A673 (cell line): ENCODE results near the gene HP. TPM values are rescaled to one million over a fixed set of nuclear protein-coding genes. Genes with fewer than 3 reads are reported as not detected.

ENCODE experiments used
- BruUV-seq: library from RNA; stranded (reverse); fragments of 400-500 nt; replicated peaks from 2 replicates; lab custom pipeline; 2021; lab: Mats Ljungman, UMichigan
- CTCF ChIA-PET: fragments of 300-600 bp; sonication (Branson Sonifier 250); formaldehyde crosslinking; loops from one replicate; lab custom pipeline; 2022; ENCODE audit warnings: antibody characterized with exemption; lab: Charles Lee
- POLR2A ChIA-PET: fragments of 300-600 bp; sonication (Branson Sonifier 250); formaldehyde crosslinking; loops from one replicate; lab custom pipeline; 2022; ENCODE audit warnings: antibody characterized with exemption; ENCODE audit not compliant: low non-redundant PET; lab: Charles Lee
- DNase-seq: peaks from one replicate; pipeline ENCODE4 v3.0.0-alpha.2; 2015; ENCODE audit warnings: low spot score
- H3K27ac ChIP-seq: fragments of 200-600 bp; sonication (generic); 2 replicates; pipeline ENCODE4 v1.5.1; 2016; ENCODE audit warnings: mixed run types, low read depth, mild to moderate bottlenecking, mixed read lengths, antibody characterized with exemption, low read length; ENCODE audit not compliant: poor library complexity, severe bottlenecking
- H3K27me3 ChIP-seq: fragments of 200-600 bp; sonication (generic); replicated peaks from 2 replicates; pipeline ENCODE4 v1.6.1; 2017; ENCODE audit warnings: mixed run types, low read depth, mild to moderate bottlenecking, mixed read lengths, antibody characterized with exemption, low read length; ENCODE audit not compliant: insufficient read depth, poor library complexity
- H3K36me3 ChIP-seq: fragments of 200-600 bp; sonication (generic); 2 replicates; pipeline ENCODE4 v1.6.1; 2016; ENCODE audit warnings: mixed run types, mild to moderate bottlenecking, mixed read lengths, antibody characterized with exemption, low read length; ENCODE audit not compliant: insufficient read depth, poor library complexity, severe bottlenecking
- H3K4me1 ChIP-seq: fragments of 200-600 bp; sonication (generic); 2 replicates; pipeline ENCODE4 v1.6.1; 2017; ENCODE audit warnings: mixed run types, mild to moderate bottlenecking, mixed read lengths, antibody characterized with exemption, low read length; ENCODE audit not compliant: insufficient read depth, poor library complexity, severe bottlenecking
- H3K4me3 ChIP-seq: fragments of 200-600 bp; sonication (generic); 2 replicates; pipeline ENCODE4 v1.5.1; 2016; ENCODE audit warnings: low read depth, mixed run types, mild to moderate bottlenecking, mixed read lengths, low read length; ENCODE audit not compliant: poor library complexity, severe bottlenecking
- H3K9me3 ChIP-seq: fragments of 200-600 bp; sonication (generic); 2 replicates; pipeline ENCODE4 v1.6.1; 2016; ENCODE audit warnings: mixed run types, low read depth, mild to moderate bottlenecking, mixed read lengths, antibody characterized with exemption, low read length; ENCODE audit not compliant: poor library complexity, severe bottlenecking
- EZH2 ChIP-seq: fragments of 200-600 bp; sonication (generic); IDR thresholded peaks from 2 replicates; pipeline ENCODE4 v1.6.1; 2017; ENCODE audit warnings: borderline replicate concordance, low read depth, mild to moderate bottlenecking, mixed read lengths, antibody characterized with exemption, low read length; ENCODE audit not compliant: poor library complexity, severe bottlenecking
- intact Hi-C: fragments of 100-400 bp; cut with micrococcal nuclease; formaldehyde crosslinking; loops from one replicate; pipeline ENCODE4 v1.10.0; 2022; ENCODE audit not compliant: unreplicated experiment
- total RNA-seq: library from RNA; stranded (reverse); gene quantifications from 2 replicates; pipeline ENCODE4 v1.2.3, GENCODE V29; 2021
- TF ChIP-seq, protein P1 (sequence below): fragments of 300-800, 200-600 bp; sonication (generic); conservative IDR thresholded peaks from 2 replicates; pipeline ENCODE4 v1.5.1; 2017; ENCODE audit warnings: low read depth, mild to moderate bottlenecking, antibody characterized with exemption, low read length, moderate library complexity, mixed read lengths

HP gene
- total RNA-seq, 1 experiment from 2014 or later: not detected

DNA sequence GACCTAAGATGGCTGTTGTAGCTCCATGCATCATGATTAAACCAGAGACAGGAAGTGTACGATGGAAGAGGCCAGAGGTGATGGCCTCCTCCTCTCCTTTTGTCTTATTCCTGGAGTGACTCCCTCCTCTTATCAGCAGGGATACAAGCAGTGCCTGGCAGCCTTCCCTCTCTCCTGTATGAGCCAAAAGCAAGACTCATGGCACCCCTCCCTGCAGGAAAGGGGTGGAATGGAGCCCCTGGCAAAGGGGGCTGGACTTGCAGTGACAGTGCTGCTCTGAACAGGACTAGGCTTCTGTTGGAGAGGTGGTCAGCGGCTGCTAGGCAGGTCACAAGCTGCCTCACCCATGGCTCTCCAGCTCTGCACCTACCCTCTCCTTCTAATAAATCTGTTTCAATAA lies 30.7 kb downstream of the HP start:
- H3K36me3 ChIP-seq: peaks cover 49% of the 10 kb centered on the region
- CTCF ChIA-PET: no interaction called here
- POLR2A ChIA-PET: no interaction called here
- DNase-seq: no peak
- intact Hi-C loops: no loop called here
- H3K27ac ChIP-seq: no peak overlapping the region
- no TSS peak for BruUV-seq
- no peaks in the 10 kb centered on the region for H3K27me3 ChIP-seq
- no peaks in the 10 kb centered on the region for H3K4me1 ChIP-seq
- no peak overlapping the region for H3K4me3 ChIP-seq
- TF ChIP-seq, protein P1, sequence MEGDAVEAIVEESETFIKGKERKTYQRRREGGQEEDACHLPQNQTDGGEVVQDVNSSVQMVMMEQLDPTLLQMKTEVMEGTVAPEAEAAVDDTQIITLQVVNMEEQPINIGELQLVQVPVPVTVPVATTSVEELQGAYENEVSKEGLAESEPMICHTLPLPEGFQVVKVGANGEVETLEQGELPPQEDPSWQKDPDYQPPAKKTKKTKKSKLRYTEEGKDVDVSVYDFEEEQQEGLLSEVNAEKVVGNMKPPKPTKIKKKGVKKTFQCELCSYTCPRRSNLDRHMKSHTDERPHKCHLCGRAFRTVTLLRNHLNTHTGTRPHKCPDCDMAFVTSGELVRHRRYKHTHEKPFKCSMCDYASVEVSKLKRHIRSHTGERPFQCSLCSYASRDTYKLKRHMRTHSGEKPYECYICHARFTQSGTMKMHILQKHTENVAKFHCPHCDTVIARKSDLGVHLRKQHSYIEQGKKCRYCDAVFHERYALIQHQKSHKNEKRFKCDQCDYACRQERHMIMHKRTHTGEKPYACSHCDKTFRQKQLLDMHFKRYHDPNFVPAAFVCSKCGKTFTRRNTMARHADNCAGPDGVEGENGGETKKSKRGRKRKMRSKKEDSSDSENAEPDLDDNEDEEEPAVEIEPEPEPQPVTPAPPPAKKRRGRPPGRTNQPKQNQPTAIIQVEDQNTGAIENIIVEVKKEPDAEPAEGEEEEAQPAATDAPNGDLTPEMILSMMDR: no peak
- TF ChIP-seq EZH2: no peak
- peaks cover 9% of the 10 kb centered on the region for H3K9me3 ChIP-seq

DNA sequence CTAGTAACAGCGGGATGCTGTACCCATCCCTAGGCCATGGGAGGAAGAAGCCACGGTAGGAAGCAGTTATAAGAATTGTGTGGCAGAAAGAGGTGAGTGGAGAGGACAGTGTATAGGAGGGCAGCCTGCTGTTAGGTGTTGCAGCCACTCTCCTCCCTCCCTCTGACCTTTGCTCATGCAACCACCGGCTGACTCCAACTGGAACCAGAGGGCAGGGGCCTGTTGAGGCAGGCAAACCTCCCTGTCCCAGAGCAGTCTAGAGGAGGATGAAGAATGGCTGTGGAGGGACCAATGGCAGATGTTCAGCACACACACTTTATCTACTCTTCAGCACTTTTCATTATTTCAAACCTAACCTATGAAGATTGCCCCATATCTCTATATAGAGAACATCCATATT lies 36.9 kb downstream of the HP start:
- H3K4me3 ChIP-seq: no peak overlapping the region
- H3K4me1 ChIP-seq: peaks cover 8% of the 10 kb centered on the region
- H3K9me3 ChIP-seq: no peaks in the 10 kb centered on the region
- no peak overlapping the region for H3K27ac ChIP-seq
- CTCF ChIA-PET: no interaction called here
- POLR2A ChIA-PET: no interaction called here
- intact Hi-C loops: no loop called here
- H3K36me3 ChIP-seq: peaks cover 46% of the 10 kb centered on the region
- no peak for TF ChIP-seq EZH2
- TF ChIP-seq, protein P1: no peak
- no TSS peak for BruUV-seq
- H3K27me3 ChIP-seq: no peaks in the 10 kb centered on the region
- DNase-seq: no peak

DNA sequence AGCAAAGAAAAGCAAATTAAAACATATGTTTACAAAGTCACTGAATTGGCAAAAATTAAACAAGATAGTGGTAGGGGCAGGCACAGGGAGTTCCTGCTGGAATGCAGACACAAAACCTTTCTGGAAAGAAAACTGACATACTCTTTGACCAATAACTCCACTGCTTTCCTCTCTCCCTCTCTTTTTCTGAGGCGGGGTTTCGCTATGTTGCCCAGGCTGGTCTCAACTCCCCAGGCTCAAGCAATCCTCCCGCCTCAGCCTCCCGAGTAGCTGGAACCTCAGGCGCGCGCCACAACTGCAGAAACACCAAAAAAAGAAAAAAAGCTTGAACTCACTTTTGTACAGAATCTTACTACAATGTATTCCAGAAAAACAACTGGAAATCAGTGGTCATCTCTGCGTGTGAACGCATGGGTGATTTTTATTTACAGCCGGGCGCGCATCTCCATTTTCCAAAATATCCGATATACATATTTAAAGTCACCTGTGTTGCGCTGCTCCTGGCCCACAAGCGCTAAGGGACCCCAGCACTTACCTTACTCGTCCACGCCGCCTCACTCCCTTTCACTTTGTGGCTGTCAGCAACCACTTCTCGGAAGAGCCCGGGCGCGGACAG lies 38.6 kb downstream of the HP start:
- ChIA-PET CTCF (interaction anchor here (2.4 kb wide), 1 partner anchor 132 kb away, joined by 7 read pairs; no protein-coding TSS in a partner anchor), POLR2A (interaction anchor here (0.6 to 1.0 kb wide), 3 partner anchors 32 to 1080 kb away, joined by 3 to 7 read pairs (median 3); no protein-coding TSS in a partner anchor)
- Histone ChIP-seq H3K4me1 (peaks cover 8% of the 10 kb centered on the region), H3K4me3 (peak overlapping the region; percentile 70), H3K27ac (peak overlapping the region; percentile 89), H3K9me3 (no peaks in the 10 kb centered on the region), H3K27me3 (no peaks in the 10 kb centered on the region), H3K36me3 (peaks cover 50% of the 10 kb centered on the region)
- no peak for TF ChIP-seq EZH2
- TF ChIP-seq, protein P1: no peak
- intact Hi-C loops: no loop called here
- BruUV-seq: TSS peak; percentile 47
- peak; percentile 52 for DNase-seq
